Osteoblast (primary cell): ENCODE data around the gene MRPL12. TPM values are rescaled to one million over a fixed set of nuclear protein-coding genes. Genes with fewer than 3 reads are reported as not detected.

Experiments
- DNase-seq: peaks from one replicate; pipeline ENCODE4 v3.0.0; 2011; ENCODE audit warnings: low spot score, mixed read lengths; ENCODE audit not compliant: insufficient read length; ENCODE audit errors: missing footprints
- H2AFZ ChIP-seq: 2 replicates; pipeline ENCODE4 v1.6.0; 2011; ENCODE audit warnings: mild to moderate bottlenecking, low read length
- H3K27ac ChIP-seq: 2 replicates; pipeline ENCODE4 v1.5.1; 2011; ENCODE audit warnings: mild to moderate bottlenecking, low read depth, low read length, moderate library complexity
- H3K27me3 ChIP-seq: 2 replicates; pipeline ENCODE4 v1.6.0; 2012; ENCODE audit warnings: mild to moderate bottlenecking, control low read depth, inconsistent platforms, low read length, moderate library complexity; ENCODE audit not compliant: insufficient read depth
- H3K36me3 ChIP-seq: 2 replicates; pipeline ENCODE4 v1.5.1; 2011; ENCODE audit warnings: mild to moderate bottlenecking, low read length, control low read depth, moderate library complexity; ENCODE audit not compliant: insufficient read depth
- H3K4me1 ChIP-seq: 2 replicates; pipeline ENCODE4 v1.5.1; 2011; ENCODE audit warnings: mild to moderate bottlenecking, low read length, control low read depth, moderate library complexity; ENCODE audit not compliant: insufficient read depth
- H3K4me2 ChIP-seq: 2 replicates; pipeline ENCODE4 v1.6.0; 2011; ENCODE audit warnings: mild to moderate bottlenecking, low read length; ENCODE audit not compliant: insufficient read depth
- H3K4me3 ChIP-seq: fragments of 200-600 bp; sonication (generic); 3 replicates; pipeline ENCODE4 v1.5.1; 2012; ENCODE audit warnings: mild to moderate bottlenecking, low read length, inconsistent platforms; ENCODE audit not compliant: insufficient read depth
- H3K79me2 ChIP-seq: 2 replicates; pipeline ENCODE4 v1.6.0; 2012; ENCODE audit warnings: mild to moderate bottlenecking, low read length, control low read depth, inconsistent platforms; ENCODE audit not compliant: insufficient read depth
- H3K9me3 ChIP-seq: 2 replicates; pipeline ENCODE4 v1.5.1; 2011; ENCODE audit warnings: low read depth, low read length, control low read depth
- H4K20me1 ChIP-seq: 2 replicates; pipeline ENCODE4 v1.6.0; 2012; ENCODE audit warnings: mild to moderate bottlenecking, low read length, control low read depth; ENCODE audit not compliant: insufficient read depth
- CTCF ChIP-seq: IDR thresholded peaks from 2 replicates; pipeline ENCODE4 v1.5.1; 2011; ENCODE audit warnings: mild to moderate bottlenecking, low read depth, low read length, moderate library complexity; ENCODE audit errors: extremely low read depth
- total RNA-seq: library from RNA; depleted of rRNA; stranded (reverse); fragments of >200 nt; gene quantifications from 2 replicates; pipeline ENCODE4 v1.2.3, GENCODE V29; 2012

MRPL12 gene
- total RNA-seq, 1 donor: 6.2 TPM

- no peaks in the 10 kb centered on the region for H3K9me3 ChIP-seq
- DNase-seq: no peak
- no peaks in the 10 kb centered on the region for H3K27me3 ChIP-seq
- H4K20me1 ChIP-seq: no peaks in the 10 kb centered on the region
- H3K79me2 ChIP-seq: peaks cover 35% of the 10 kb centered on the region
- H3K36me3 ChIP-seq: peaks cover 31% of the 10 kb centered on the region
- no peak for TF ChIP-seq CTCF
- H3K27ac ChIP-seq: no peak overlapping the region
- no peak overlapping the region for H2AFZ ChIP-seq
- peaks cover 13% of the 10 kb centered on the region for H3K4me1 ChIP-seq
- no peak overlapping the region for H3K4me2 ChIP-seq
- no peak overlapping the region for H3K4me3 ChIP-seq
Observed at GRCh38 chr17:81667754-81668153, 35.4 kb upstream of the MRPL12 start.

GRCh38 chr17:81672504-81672903 is 30.7 kb upstream of the MRPL12 start:
- H3K36me3 ChIP-seq: peaks cover 35% of the 10 kb centered on the region
- H3K4me1 ChIP-seq: peaks cover 3% of the 10 kb centered on the region
- peaks cover 20% of the 10 kb centered on the region for H3K79me2 ChIP-seq
- peak; percentile 44 for DNase-seq
- H3K9me3 ChIP-seq: no peaks in the 10 kb centered on the region
- no peaks in the 10 kb centered on the region for H4K20me1 ChIP-seq
- no peak overlapping the region for H3K27ac ChIP-seq
- H2AFZ ChIP-seq: no peak overlapping the region
- H3K27me3 ChIP-seq: no peaks in the 10 kb centered on the region
- H3K4me2 ChIP-seq: no peak overlapping the region
- TF ChIP-seq CTCF: no peak
- H3K4me3 ChIP-seq: no peak overlapping the region

- Histone ChIP-seq H3K27ac (no peak overlapping the region), H2AFZ (no peak overlapping the region), H3K36me3 (peaks cover 35% of the 10 kb centered on the region), H3K9me3 (no peaks in the 10 kb centered on the region), H3K27me3 (no peaks in the 10 kb centered on the region), H3K4me3 (no peak overlapping the region), H3K4me1 (no peaks in the 10 kb centered on the region), H4K20me1 (no peaks in the 10 kb centered on the region), H3K79me2 (peaks cover 15% of the 10 kb centered on the region), H3K4me2 (no peak overlapping the region)
- TF ChIP-seq CTCF: no peak
- DNase-seq: peak; percentile 37
Observed at GRCh38 chr17:81672954-81673353, 30.2 kb upstream of the MRPL12 start.

- TF ChIP-seq CTCF: no peak
- Histone ChIP-seq H3K4me2 (no peak overlapping the region), H3K36me3 (peaks cover 35% of the 10 kb centered on the region), H2AFZ (no peak overlapping the region), H3K79me2 (peaks cover 8% of the 10 kb centered on the region), H3K27me3 (no peaks in the 10 kb centered on the region), H3K27ac (no peak overlapping the region), H3K9me3 (no peaks in the 10 kb centered on the region), H3K4me3 (no peak overlapping the region), H3K4me1 (no peaks in the 10 kb centered on the region), H4K20me1 (no peaks in the 10 kb centered on the region)
- DNase-seq: peak; percentile 34
Observed at GRCh38 chr17:81673561-81674258, 29.5 kb upstream of the MRPL12 start.
